Measurements from ENCODE around the gene NCOA3. TPM values are rescaled to one million over a fixed set of nuclear protein-coding genes. Genes with fewer than 3 reads are reported as not detected.
"Not testable (repeated sequence)": the region's sequence is repeated elsewhere in the genome, so short reads cannot be mapped to it uniquely, and the experiment has no call there.

Gene NCOA3
- total RNA-seq, 2 experiments from 2014 or later: 66.2 to 73.7 TPM

DNA sequence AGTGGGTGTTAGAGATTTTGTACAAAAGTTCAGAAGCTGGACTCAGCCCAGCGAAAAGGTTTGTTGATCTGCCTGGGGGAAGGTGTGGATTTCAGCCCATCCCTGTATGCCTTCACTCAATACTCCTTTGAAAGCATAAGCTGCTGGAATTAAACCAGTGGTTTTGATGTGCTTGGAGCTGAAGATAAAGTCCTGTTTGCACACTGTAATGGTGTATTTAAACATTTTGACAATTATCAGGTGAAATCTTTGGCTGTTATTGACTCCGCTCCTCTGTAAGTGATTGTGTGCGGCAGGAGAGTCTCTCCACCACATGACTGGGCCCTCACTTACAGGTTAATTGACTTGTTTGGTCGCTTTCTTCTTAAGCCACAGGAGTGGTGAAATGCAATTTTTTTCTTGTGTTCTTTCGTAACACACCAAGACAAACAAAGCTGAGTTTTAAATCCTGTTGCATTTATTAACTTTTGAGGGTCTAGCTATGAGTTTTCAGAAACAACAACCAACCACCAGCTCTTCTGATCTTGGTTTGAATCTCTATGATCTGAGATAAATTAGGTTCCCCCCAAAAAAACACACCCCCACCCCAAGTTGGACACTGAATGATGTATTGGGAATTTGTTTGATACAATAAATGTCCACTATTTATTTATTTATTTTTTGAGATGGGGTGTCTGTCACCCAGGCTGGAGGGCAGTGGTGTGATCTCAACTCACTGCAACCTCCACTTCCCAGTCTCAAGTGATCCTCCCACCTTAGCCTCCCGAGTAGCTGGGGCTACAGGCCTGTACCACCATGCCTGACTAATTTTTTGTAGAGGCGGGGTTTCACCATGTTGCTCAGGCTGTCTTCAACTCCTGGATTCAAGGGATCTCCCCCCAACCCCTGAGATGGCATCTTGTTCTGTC is 46.3 kb upstream of the NCOA3 start:
- TF ChIP-seq, protein P1, sequence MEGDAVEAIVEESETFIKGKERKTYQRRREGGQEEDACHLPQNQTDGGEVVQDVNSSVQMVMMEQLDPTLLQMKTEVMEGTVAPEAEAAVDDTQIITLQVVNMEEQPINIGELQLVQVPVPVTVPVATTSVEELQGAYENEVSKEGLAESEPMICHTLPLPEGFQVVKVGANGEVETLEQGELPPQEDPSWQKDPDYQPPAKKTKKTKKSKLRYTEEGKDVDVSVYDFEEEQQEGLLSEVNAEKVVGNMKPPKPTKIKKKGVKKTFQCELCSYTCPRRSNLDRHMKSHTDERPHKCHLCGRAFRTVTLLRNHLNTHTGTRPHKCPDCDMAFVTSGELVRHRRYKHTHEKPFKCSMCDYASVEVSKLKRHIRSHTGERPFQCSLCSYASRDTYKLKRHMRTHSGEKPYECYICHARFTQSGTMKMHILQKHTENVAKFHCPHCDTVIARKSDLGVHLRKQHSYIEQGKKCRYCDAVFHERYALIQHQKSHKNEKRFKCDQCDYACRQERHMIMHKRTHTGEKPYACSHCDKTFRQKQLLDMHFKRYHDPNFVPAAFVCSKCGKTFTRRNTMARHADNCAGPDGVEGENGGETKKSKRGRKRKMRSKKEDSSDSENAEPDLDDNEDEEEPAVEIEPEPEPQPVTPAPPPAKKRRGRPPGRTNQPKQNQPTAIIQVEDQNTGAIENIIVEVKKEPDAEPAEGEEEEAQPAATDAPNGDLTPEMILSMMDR (IDR thresholded peaks at IDR 0.05): no peak
- Mint-ChIP-seq H3K27ac (peak overlapping the region; percentile 30), H3K4me1 (ENCODE audit: low read depth) (peaks cover 54% of the 10 kb centered on the region), H3K9me3 (peaks cover 2% of the 10 kb centered on the region), H3K4me3 (no peak overlapping the region), H3K36me3 (ENCODE audit: low read depth) (no peaks in the 10 kb centered on the region), H3K27me3 (no peaks in the 10 kb centered on the region)
- CTCF ChIA-PET: interaction anchor here (0.9 to 2.8 kb wide), 6 partner anchors 32 to 183 kb away, joined by 3 to 16 read pairs (median 5); no protein-coding TSS in a partner anchor
- no peak for ATAC-seq
- DNase-seq: no peak
- intact Hi-C loops (cut with micrococcal nuclease): loop anchor here (5.0 kb wide), 1 partner anchor 47 kb away; the partner anchor contains the start of gene NCOA3
- POLR2A ChIA-PET: interaction anchor here (1.1 to 1.4 kb wide), 4 partner anchors 25 to 54 kb away, joined by 3 to 6 read pairs (median 4); partner anchors contain the start of gene NCOA3

DNA sequence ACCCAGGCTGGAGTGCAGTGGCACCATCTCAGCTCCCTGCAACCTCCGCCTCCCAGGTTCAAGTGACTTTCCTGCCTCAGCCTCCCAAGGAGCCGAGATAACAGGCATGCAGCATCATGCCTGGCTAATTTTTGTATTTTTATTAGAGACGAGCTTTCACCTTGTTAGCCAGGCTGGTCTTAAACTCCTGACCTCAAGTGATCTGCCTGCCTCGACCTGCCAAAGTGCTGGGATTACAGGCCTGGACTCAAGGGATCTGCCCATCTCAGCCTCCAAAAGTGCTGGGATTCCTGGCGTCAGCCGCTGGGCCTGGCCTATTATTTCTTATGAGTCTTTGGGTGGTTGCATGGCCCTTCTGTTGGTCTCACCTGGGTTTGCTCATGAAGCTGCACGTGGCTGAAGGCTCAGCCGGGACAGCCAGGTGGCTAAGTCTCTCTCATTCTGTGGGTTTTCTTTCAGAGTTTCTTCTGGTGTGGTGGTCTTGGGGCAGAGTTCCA is 45.6 kb upstream of the NCOA3 start:
- POLR2A ChIA-PET: interaction anchor here (1.3 to 1.4 kb wide), 3 partner anchors 31 to 53 kb away, joined by 3 to 6 read pairs (median 4); partner anchors contain the start of gene NCOA3
- no peaks in the 10 kb centered on the region for H3K36me3 Mint-ChIP-seq (ENCODE audit: low read depth)

DNA sequence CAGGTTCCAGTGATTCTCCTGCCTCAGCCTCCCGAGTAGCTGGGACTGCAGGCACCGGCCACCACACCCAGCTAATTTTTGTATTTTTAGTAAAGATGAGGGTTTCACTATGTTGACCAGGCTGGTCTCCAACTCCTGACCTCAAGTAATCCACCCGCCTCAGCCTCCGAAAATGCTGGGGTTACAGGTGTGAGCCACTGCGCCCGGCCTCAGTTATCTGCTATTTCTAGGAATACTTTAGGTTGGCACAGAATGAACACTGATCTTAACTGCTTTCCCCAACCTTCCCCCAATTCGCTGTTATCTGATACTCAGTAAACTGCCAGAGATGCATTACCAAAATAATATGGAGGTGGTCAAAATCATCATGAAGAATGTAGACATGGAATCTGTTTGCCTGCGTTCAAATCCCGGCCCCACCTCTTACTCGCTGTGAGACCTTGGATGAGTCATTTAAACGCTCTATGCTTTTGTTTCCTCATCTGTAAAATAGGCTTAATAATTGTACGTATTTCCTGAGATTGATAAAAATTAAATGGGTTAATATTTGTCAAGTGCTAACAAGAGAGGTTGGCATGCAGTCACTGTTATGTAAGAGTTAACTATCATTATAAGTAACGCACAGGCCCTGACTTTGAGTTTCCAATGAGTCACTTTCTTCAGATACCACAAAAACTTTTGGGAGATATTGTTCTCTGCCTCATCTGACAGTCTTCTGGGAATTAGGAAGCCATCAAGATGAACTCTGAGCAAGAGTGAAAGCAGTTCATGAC is 44.5 kb upstream of the NCOA3 start:
- intact Hi-C loops (cut with micrococcal nuclease): loop anchor here (5.0 kb wide), 1 partner anchor 45 kb away; the partner anchor contains the start of gene NCOA3
- ChIA-PET POLR2A (interaction anchor here (0.7 to 1.8 kb wide), 6 partner anchors 30 to 101 kb away, joined by 3 to 12 read pairs (median 4); partner anchors contain the start of genes NCOA3 and ZMYND8), CTCF (interaction anchor here (1.0 to 2.8 kb wide), 6 partner anchors 13 to 185 kb away, joined by 3 to 16 read pairs (median 4); partner anchors contain the start of gene NCOA3)
- Mint-ChIP-seq H3K9me3 (peaks cover 2% of the 10 kb centered on the region), H3K4me3 (no peak overlapping the region), H3K4me1 (ENCODE audit: low read depth) (peaks cover 48% of the 10 kb centered on the region), H3K27ac (peak overlapping the region; percentile 70), H3K36me3 (ENCODE audit: low read depth) (no peaks in the 10 kb centered on the region), H3K27me3 (no peaks in the 10 kb centered on the region)
- TF ChIP-seq, protein P1 (IDR thresholded peaks at IDR 0.05): no peak
- DNase-seq: peak; percentile 57
- peak; percentile 81 for ATAC-seq

More for the DNA sequence above, 45.6 kb upstream of the NCOA3 start:
- TF ChIP-seq, protein P1 (IDR thresholded peaks at IDR 0.05): no peak
- intact Hi-C loops (cut with micrococcal nuclease): loop anchor here (5.0 kb wide), 1 partner anchor 46 kb away; the partner anchor contains the start of gene NCOA3
- peaks cover 50% of the 10 kb centered on the region for H3K4me1 Mint-ChIP-seq (ENCODE audit: low read depth)
- H3K27ac Mint-ChIP-seq: no peak overlapping the region
- peaks cover 2% of the 10 kb centered on the region for H3K9me3 Mint-ChIP-seq
- CTCF ChIA-PET: interaction anchor here (0.9 to 2.8 kb wide), 6 partner anchors 31 to 183 kb away, joined by 3 to 16 read pairs (median 4); no protein-coding TSS in a partner anchor
- H3K27me3 Mint-ChIP-seq: no peaks in the 10 kb centered on the region
- no peak for ATAC-seq
- no peak for DNase-seq
- no peak overlapping the region for H3K4me3 Mint-ChIP-seq

DNA sequence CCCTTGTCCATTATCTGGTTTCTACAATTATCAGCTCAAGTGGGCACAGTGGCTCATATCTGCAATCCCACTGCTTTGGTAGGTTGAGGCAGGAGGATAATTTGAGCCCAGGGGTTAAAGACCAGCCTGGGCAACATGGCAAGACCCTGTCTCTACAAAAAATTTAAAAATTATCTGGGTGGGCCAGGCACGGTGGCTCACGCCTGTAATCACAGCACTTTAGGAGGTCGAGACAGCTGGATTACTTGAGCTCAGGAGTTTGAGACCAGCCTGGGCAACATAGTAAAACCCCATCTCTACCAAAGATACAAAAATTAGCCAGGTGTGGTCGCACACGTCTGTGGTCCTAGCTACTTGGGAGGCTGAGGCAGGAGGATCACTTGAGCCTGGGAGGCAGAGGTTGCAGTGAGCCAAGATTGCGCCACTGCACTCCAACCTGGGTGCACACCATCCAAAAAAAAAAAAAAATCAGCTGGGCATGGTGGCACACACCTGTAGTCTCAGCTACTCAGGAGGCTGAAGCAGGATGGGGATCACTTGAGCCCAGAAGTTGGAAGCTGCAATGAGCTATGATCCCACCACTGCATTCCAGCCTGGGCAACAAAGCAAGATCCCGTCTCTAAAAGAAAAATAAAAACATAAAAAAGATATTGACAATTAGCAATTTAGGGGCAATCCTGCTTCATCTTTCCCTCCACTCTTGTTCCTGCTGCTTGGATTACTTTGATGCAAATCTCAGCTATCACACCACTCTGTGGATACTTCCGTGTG is 43.2 kb upstream of the NCOA3 start:
- intact Hi-C loops (cut with micrococcal nuclease): loop anchor here (5.0 kb wide), 1 partner anchor 44 kb away; the partner anchor contains the start of gene NCOA3
- not testable (repeated sequence) for ATAC-seq; DNase-seq; H3K36me3 Mint-ChIP-seq (ENCODE audit: low read depth); H3K9me3 Mint-ChIP-seq; H3K4me3 Mint-ChIP-seq; H3K27me3 Mint-ChIP-seq
- H3K4me1 Mint-ChIP-seq (ENCODE audit: low read depth): peaks cover 37% of the 10 kb centered on the region
- peak overlapping the region; percentile 20 for H3K27ac Mint-ChIP-seq
- ChIA-PET CTCF (interaction anchor here (1.1 to 1.3 kb wide), 4 partner anchors 15 to 44 kb away, joined by 3 read pairs; partner anchors contain the start of gene NCOA3), POLR2A (interaction anchor here (1.5 to 1.8 kb wide), 4 partner anchors 28 to 102 kb away, joined by 3 to 12 read pairs (median 5); partner anchors contain the start of genes NCOA3 and ZMYND8)

Measured in activated CD8-positive, alpha-beta T cell treated with anti-CD3 and anti-CD28 coated beads for 36 hours (primary cell).